Measurements from ENCODE around the gene LMLN.

DNA sequence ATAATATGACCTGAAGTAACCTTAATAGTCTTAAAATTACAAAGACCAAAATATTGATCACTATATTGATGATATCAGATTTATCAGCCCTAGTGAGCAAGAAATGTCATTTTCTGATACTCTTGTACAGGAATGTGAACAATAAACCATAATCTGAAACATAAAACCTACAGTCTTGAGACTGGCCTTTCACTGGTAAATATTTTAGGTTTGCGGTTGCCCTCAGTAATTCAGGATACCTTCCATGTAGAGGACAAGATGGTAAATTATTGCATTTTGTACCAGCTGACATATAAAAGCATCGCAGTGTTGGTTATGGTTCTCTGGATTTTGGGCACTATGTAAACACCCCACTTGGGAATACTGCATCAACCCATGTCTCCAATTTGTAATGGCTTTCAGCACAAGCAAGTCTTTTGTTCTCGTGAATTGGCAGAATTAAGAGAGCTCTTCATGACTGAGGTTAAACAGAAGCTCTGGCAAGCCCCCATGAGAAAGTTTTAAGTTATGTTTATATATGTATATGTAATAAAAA, 128.5 kb downstream of the LMLN start:
- TF ChIP-seq, protein P1, sequence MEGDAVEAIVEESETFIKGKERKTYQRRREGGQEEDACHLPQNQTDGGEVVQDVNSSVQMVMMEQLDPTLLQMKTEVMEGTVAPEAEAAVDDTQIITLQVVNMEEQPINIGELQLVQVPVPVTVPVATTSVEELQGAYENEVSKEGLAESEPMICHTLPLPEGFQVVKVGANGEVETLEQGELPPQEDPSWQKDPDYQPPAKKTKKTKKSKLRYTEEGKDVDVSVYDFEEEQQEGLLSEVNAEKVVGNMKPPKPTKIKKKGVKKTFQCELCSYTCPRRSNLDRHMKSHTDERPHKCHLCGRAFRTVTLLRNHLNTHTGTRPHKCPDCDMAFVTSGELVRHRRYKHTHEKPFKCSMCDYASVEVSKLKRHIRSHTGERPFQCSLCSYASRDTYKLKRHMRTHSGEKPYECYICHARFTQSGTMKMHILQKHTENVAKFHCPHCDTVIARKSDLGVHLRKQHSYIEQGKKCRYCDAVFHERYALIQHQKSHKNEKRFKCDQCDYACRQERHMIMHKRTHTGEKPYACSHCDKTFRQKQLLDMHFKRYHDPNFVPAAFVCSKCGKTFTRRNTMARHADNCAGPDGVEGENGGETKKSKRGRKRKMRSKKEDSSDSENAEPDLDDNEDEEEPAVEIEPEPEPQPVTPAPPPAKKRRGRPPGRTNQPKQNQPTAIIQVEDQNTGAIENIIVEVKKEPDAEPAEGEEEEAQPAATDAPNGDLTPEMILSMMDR (IDR thresholded peaks at IDR 0.05; ENCODE audit: low read depth, low read length): no peak
- TF ChIP-seq EZH2phosphoT487 (IDR thresholded peaks at IDR 0.05; ENCODE audit: low read depth): no peak

All from OCI-LY3 (cell line).